Small intestine (tissue), 7 donors: ENCODE measurements around the gene CEBPZOS. TPM values are rescaled to one million over a fixed set of nuclear protein-coding genes. Genes with fewer than 3 reads are reported as not detected.
"Not testable (repeated sequence)": the region's sequence is repeated elsewhere in the genome, so short reads cannot be mapped to it uniquely, and the experiment has no call there.

Source experiments
- DNase-seq, 2 donors: peaks; one replicate each; pipeline versions ENCODE4 v3.0.0 to v3.0.0-alpha.2; 2013
- FAIRE-seq: peaks from 2 replicates; lab custom pipeline; 2012; peaks lifted over from hg19 to GRCh38; lab: Jason Lieb, UNC
- H3K27ac ChIP-seq, 3 donors: one replicate each; pipeline ENCODE4 v1.5.1; 2013; ENCODE audit warnings: low read length in 2 of 3, mild to moderate bottlenecking in 2 of 3, control low read depth in 1 of 3, inconsistent platforms in 1 of 3, low read depth in 1 of 3, moderate library complexity in 1 of 3
- H3K27me3 ChIP-seq, 3 donors: one replicate each; pipeline ENCODE4 v1.6.1; 2013; ENCODE audit warnings: low read length in 3 of 3, inconsistent platforms in 1 of 3; ENCODE audit not compliant: control insufficient read depth in 3 of 3, insufficient read depth in 3 of 3
- H3K36me3 ChIP-seq, 3 donors: one replicate each; pipeline ENCODE4 v1.6.1; 2013; ENCODE audit warnings: low read length in 3 of 3, inconsistent platforms in 1 of 3, low read depth in 1 of 3, mild to moderate bottlenecking in 1 of 3, moderate library complexity in 1 of 3; ENCODE audit not compliant: control insufficient read depth in 3 of 3, insufficient read depth in 2 of 3
- H3K4me1 ChIP-seq, 3 donors: one replicate each; pipeline ENCODE4 v1.6.1; 2013; ENCODE audit warnings: low read length in 2 of 3, inconsistent platforms in 1 of 3, low read depth in 1 of 3, mild to moderate bottlenecking in 1 of 3, moderate library complexity in 1 of 3; ENCODE audit not compliant: control insufficient read depth in 3 of 3, insufficient read depth in 2 of 3
- H3K4me3 ChIP-seq, 3 donors: one replicate each; pipeline ENCODE4 v1.5.1; 2013; ENCODE audit warnings: low read length in 3 of 3, control low read depth in 1 of 3, inconsistent platforms in 1 of 3, low read depth in 1 of 3, mild to moderate bottlenecking in 1 of 3, moderate library complexity in 1 of 3
- H3K9me3 ChIP-seq, 2 donors: one replicate each; pipeline ENCODE4 v1.6.1; 2013; ENCODE audit warnings: low read depth in 1 of 2, low read length in 1 of 2; ENCODE audit not compliant: control insufficient read depth in 2 of 2, insufficient read depth in 1 of 2
- WGBS, 3 donors: extraction: QIAGEN DNeasy Blood & Tissue Kit; methylation state at CpG; one replicate each; pipeline ENCODE4 v1.1.7; 2013; 5-methylcytosine and 5-hydroxymethylcytosine counted together
- polyA plus RNA-seq, 4 donors: library from polyadenylated mRNA; stranded (reverse) in 3 of 4; unstranded in 1 of 4; fragments of 200-250 nt in 3 of 4; fragments of 120-200 nt in 1 of 4; gene quantifications; one replicate each; pipeline versions ENCODE4 v1.2.1 to v1.2.3, GENCODE V29; 2013
- donor health status: healthy with polysubstance abuse.
- donor health status: control.
- donor health status: control.
- donor health status: Bipolar disorder and iron deficiency.
- donor health status: healthy.

The CEBPZOS gene
- polyA plus RNA-seq, 4 donors: 25.9 to 54.6 (median 45.5) TPM

DNA sequence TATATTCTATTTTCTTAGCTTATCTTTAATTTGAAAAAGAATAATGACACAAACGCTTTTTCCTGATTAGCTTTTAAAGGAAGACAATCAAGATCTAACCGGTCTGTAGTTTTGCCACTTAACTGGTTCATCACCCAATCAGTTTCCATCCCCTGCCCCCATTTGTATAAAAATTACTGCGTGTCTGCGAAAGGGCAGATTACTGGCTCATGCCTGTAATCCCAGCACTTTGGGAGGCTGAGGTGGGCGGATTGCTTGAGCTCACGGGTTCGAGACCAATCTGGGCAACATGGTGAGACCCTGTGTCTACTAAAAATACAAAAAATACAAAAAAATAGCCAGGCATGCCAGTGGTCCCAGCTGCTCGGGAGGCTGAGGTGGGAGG is 2.4 kb downstream of the CEBPZOS start:
- DNase-seq: no peak
- no peak for FAIRE-seq
- H3K27ac ChIP-seq: no peak overlapping the region
- no peaks in the 10 kb centered on the region for H3K9me3 ChIP-seq
- WGBS, 3 donors: 89 to 91% (median 91%) methylated on average over 8 of the region's 8 CpGs
- no peak overlapping the region for H3K4me3 ChIP-seq
- H3K36me3 ChIP-seq: peaks cover 3 to 10% (median 4%) of the 10 kb centered on the region in 3 donors
- H3K4me1 ChIP-seq: peaks cover 4 to 5% (median 4%) of the 10 kb centered on the region in 3 donors
- no peaks in the 10 kb centered on the region for H3K27me3 ChIP-seq

DNA sequence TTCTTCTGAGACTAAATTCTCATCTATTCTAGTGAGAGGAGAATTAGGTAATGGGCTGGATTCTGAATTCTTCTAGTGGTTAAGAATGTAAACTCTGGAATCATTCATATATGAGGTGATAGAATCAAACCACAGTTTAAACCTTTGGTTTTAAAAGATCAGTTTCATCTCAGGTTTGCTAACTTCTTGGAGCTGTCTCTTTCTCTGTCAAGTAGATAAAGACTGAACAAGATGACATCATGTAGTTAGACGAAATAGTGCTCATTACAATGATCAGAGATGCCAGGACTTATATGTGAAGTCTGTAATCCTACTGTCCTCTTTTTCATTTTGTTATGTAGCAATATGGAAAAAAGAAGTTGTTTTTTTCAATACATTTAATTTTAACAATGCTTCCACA is 4.9 kb downstream of the CEBPZOS start:
- no peak for FAIRE-seq
- Histone ChIP-seq H3K27me3 (no peaks in the 10 kb centered on the region), H3K9me3 (peaks cover 0 to 9% of the 10 kb centered on the region in 2 donors), H3K36me3 (peaks cover 4 to 25% (median 9%) of the 10 kb centered on the region in 3 donors), H3K4me1 (peaks cover 4 to 5% (median 4%) of the 10 kb centered on the region in 3 donors), H3K27ac (no peak overlapping the region), H3K4me3 (no peak overlapping the region)
- DNase-seq: no peak
- WGBS, 3 donors: 74 to 83% (median 82%) methylated on average over 1 of the region's 1 CpG

DNA sequence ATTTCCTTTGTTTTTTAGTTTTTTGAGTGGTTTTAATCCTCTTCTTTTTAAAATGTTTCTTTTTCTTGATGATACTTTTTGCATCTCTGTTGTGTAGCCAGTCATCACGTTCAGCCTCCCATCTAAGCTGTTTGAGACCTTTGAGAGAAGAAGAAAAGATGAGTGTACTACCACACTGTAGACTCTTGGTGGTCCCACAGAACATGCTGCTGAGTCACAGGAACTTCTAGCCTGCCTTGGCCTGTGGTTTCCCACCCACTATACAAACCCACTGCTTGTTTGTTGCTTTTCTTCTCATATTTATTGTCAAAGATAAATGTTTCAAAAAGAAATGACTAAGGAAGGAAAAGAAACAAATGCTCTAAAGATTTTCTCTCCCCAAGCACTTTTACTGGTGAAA is 5.5 kb downstream of the CEBPZOS start:
- Histone ChIP-seq H3K27ac (no peak overlapping the region), H3K36me3 (peaks cover 5 to 29% (median 9%) of the 10 kb centered on the region in 3 donors), H3K4me3 (no peak overlapping the region), H3K9me3 (peaks cover 0 to 14% of the 10 kb centered on the region in 2 donors), H3K4me1 (peaks cover 4 to 5% (median 4%) of the 10 kb centered on the region in 3 donors), H3K27me3 (no peaks in the 10 kb centered on the region)
- FAIRE-seq (no peak), DNase-seq (no peak)
- WGBS, 3 donors: 74 to 91% (median 80%) methylated on average over 1 of the region's 1 CpG

DNA sequence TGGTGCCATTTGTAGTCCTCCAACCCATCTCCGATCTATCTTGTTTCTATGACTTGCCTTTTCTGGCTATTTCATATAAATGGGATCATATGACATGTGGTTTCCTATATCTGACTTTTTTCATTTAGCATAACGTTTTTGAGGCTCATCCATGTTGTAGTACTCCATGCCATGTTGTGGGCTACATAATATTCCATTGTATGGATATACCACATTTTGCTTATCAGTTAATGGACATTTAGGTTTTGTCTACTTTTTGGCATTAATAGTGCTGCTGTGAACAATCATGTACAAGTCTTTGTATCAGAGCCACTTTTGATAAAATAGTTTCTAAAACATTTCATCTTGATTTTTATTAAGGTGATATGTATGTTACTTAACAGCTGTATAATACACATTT is 7.4 kb downstream of the CEBPZOS start:
- H3K9me3 ChIP-seq: peaks cover 0 to 17% of the 10 kb centered on the region in 2 donors
- no peak for FAIRE-seq
- WGBS, 3 donors: 88 to 95% (median 91%) methylated on average over 2 of the region's 2 CpGs
- H3K4me1 ChIP-seq: no peaks in the 10 kb centered on the region
- no peak overlapping the region for H3K27ac ChIP-seq
- no peak for DNase-seq
- no peak overlapping the region for H3K4me3 ChIP-seq
- H3K27me3 ChIP-seq: no peaks in the 10 kb centered on the region
- H3K36me3 ChIP-seq: peaks cover 5 to 29% (median 9%) of the 10 kb centered on the region in 3 donors

DNA sequence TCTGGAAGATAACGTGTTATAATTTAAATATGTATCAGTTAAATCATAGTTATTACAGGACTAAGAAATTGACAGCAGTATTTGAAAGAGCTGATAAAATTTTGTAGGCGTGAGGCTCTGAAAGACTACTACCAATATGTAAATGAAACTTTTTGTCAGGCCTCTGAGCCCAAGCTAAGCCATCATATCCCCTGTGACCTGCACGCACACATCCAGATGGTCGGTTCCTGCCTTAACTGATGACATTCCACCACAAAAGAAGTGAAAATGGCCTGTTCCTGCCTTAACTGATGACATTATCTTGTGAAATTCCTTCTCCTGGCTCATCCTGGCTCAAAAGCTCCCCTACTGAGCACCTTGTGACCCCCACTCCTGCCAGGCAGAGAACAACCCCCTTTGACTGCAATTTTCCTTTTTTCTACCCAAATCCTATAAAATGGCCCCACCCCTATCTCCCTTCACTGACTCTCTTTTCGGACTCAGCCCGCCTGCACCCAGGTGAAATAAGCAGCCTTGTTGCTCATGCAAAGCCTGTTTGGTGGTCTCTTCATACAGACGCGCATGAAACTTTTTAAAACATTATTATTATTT is 8.9 kb downstream of the CEBPZOS start:
- whole genome bisulfite sequencing, 3 donors: 83 to 91% (median 86%) methylated on average over 8 of the region's 8 CpGs
- H3K4me3 ChIP-seq, H3K27ac ChIP-seq, H3K4me1 ChIP-seq, DNase-seq, H3K27me3 ChIP-seq, FAIRE-seq: not testable (repeated sequence)
- H3K9me3 ChIP-seq: peaks cover 0 to 20% of the 10 kb centered on the region in 2 donors
- H3K36me3 ChIP-seq: peaks cover 7 to 29% (median 11%) of the 10 kb centered on the region in 3 donors

DNA sequence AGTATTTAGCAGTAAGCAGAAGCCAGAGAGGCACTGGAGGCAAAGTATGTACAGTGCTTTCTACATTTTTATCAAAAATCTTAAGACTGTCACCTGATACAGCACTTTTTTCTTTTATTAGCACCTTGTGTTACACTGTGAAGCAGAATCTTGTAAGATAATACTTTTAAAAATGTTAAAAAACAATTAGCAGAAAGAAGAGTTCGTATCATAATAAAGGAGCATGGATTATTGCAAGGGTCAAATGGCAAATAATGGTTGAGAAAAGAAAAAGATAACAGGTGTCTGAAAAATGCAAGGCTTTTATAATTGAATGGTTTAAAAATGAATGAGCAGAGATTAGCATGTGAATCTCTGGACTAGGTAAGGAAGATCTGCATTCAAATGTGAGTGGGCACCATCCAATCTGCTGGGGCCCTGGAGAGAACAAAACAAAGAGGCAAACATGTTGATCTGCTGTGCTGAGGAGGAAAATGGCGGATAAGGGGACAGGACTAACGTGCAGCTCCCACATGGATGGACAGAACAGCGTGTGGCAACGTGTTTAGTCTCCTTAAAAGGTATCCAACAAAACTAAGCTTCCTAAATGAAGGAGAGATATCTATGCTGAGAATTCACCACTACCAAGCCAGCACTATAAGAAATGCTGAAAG is 9.5 kb downstream of the CEBPZOS start:
- Histone ChIP-seq H3K36me3 (peaks cover 7 to 25% (median 9%) of the 10 kb centered on the region in 3 donors), H3K9me3 (peaks cover 0 to 20% of the 10 kb centered on the region in 2 donors), H3K4me3 (no peak overlapping the region), H3K27me3 (no peaks in the 10 kb centered on the region), H3K4me1 (no peaks in the 10 kb centered on the region), H3K27ac (no peak overlapping the region)
- 93 to 98% (median 97%) methylated on average over 5 of the region's 5 CpGs for WGBS, 3 donors
- no peak for DNase-seq
- no peak for FAIRE-seq

DNA sequence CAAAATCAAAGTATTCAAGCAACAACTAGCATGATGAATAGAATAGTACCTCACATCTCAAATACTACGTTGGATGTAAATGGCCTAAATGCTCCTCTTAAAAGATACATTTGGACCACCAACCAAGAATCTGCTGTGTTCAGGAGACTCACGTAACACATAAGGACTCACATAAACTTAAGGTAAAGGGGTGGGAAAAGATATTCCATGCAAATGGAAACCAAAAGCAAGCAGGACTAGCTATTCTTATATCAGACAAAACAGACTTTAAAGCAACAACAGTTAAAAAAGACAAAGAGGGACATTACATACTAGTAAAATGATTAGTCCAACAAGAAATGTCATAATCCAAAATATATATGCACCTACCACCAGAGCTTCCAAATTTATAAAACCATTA is 10.5 kb downstream of the CEBPZOS start:
- DNase-seq, H3K27ac ChIP-seq, H3K4me1 ChIP-seq, H3K27me3 ChIP-seq, H3K4me3 ChIP-seq, FAIRE-seq: not testable (repeated sequence)
- Histone ChIP-seq H3K9me3 (peaks cover 0 to 20% of the 10 kb centered on the region in 2 donors), H3K36me3 (peaks cover 6 to 23% (median 11%) of the 10 kb centered on the region in 3 donors)
- 97 to 99% (median 97%) methylated on average over 2 of the region's 2 CpGs for WGBS, 3 donors

GRCh38 chr2:37211212-37211611 is 14.9 kb downstream of the CEBPZOS start:
- Histone ChIP-seq H3K4me3 (no peak overlapping the region), H3K27me3 (no peaks in the 10 kb centered on the region), H3K36me3 (peaks cover 8 to 13% (median 9%) of the 10 kb centered on the region in 3 donors), H3K27ac (no peak overlapping the region), H3K9me3 (peaks cover 0 to 11% of the 10 kb centered on the region in 2 donors), H3K4me1 (no peaks in the 10 kb centered on the region)
- no peak for FAIRE-seq
- DNase-seq: no peak
